Smooth muscle cell (in vitro differentiated cells): ENCODE measurements around the gene LRRFIP1. TPM values are rescaled to one million over a fixed set of nuclear protein-coding genes. Genes with fewer than 3 reads are reported as not detected.
"Not testable (repeated sequence)": the region's sequence is repeated elsewhere in the genome, so short reads cannot be mapped to it uniquely, and the experiment has no call there.

Source experiments
- DNase-seq: peaks from one replicate; lab custom pipeline; 2025; ENCODE audit not compliant: unreplicated experiment; lab: John Stamatoyannopoulos, UW
- H2AFZ ChIP-seq: fragments of 200-600 bp; sonication (generic); 2 replicates; pipeline ENCODE4 v1.6.0; 2016; ENCODE audit warnings: antibody characterized with exemption, low read depth, mild to moderate bottlenecking
- H3F3A ChIP-seq: fragments of 200-600 bp; sonication (generic); 2 replicates; pipeline ENCODE4 v1.6.0; 2017; ENCODE audit warnings: antibody characterized with exemption, low read depth
- H3K27ac ChIP-seq: fragments of 200-600 bp; sonication (generic); 2 replicates; pipeline ENCODE4 v1.5.1; 2016; ENCODE audit warnings: low read depth, mild to moderate bottlenecking
- H3K27me3 ChIP-seq: fragments of 200-600 bp; sonication (generic); 2 replicates; pipeline ENCODE4 v1.6.1; 2016; ENCODE audit warnings: low read depth, mild to moderate bottlenecking
- H3K36me3 ChIP-seq: fragments of 200-600 bp; sonication (generic); 2 replicates; pipeline ENCODE4 v1.5.1; 2016; ENCODE audit warnings: low read depth
- H3K4me1 ChIP-seq: fragments of 200-600 bp; sonication (generic); 2 replicates; pipeline ENCODE4 v1.5.1; 2016; ENCODE audit warnings: low read depth
- H3K4me2 ChIP-seq: fragments of 200-600 bp; sonication (generic); 2 replicates; pipeline ENCODE4 v1.6.0; 2016; ENCODE audit warnings: mild to moderate bottlenecking
- H3K4me3 ChIP-seq: fragments of 200-600 bp; sonication (generic); 2 replicates; pipeline ENCODE4 v1.5.1; 2016; ENCODE audit warnings: mild to moderate bottlenecking
- H3K79me2 ChIP-seq: fragments of 200-600 bp; sonication (generic); 2 replicates; pipeline ENCODE4 v1.6.0; 2016; ENCODE audit warnings: low read depth, mild to moderate bottlenecking
- H3K9ac ChIP-seq: fragments of 200-600 bp; sonication (generic); 2 replicates; pipeline ENCODE4 v1.6.0; 2016; ENCODE audit warnings: low read depth
- H3K9me3 ChIP-seq: fragments of 200-600 bp; sonication (generic); replicated peaks from 2 replicates; pipeline ENCODE4 v1.5.1; 2016; ENCODE audit warnings: low read depth
- H4K20me1 ChIP-seq: fragments of 200-600 bp; sonication (generic); 2 replicates; pipeline ENCODE4 v1.6.0; 2016; ENCODE audit warnings: low read depth
- WGBS: methylation state at CpG from one replicate; pipeline ENCODE4 v1.1.7; 2016; ENCODE audit warnings: low lambda C conversion rate; 5-methylcytosine and 5-hydroxymethylcytosine counted together
- polyA plus RNA-seq: library from polyadenylated mRNA; unstranded; fragments of >200 nt; fragmentation: Nextera tagmentation; extraction: Ambion mirVana; gene quantifications from 2 replicates; pipeline ENCODE4 v1.2.1, GENCODE V29; 2016
- total RNA-seq: library from RNA; depleted of rRNA; stranded (reverse); fragments of >200 nt; gene quantifications from 2 replicates; pipeline ENCODE4 v1.2.3, GENCODE V29; 2014
- TF ChIP-seq, protein P1 (sequence below): fragments of 200-600 bp; sonication (generic); IDR thresholded peaks from 2 replicates; pipeline ENCODE4 v1.5.1; 2017; ENCODE audit warnings: borderline replicate concordance, mild to moderate bottlenecking, antibody characterized with exemption; ENCODE audit not compliant: insufficient read depth, poor library complexity, severe bottlenecking

Gene LRRFIP1
- total and polyA plus RNA-seq, 2 experiments from 2014 or later: 36.2 to 65.1 TPM

DNA sequence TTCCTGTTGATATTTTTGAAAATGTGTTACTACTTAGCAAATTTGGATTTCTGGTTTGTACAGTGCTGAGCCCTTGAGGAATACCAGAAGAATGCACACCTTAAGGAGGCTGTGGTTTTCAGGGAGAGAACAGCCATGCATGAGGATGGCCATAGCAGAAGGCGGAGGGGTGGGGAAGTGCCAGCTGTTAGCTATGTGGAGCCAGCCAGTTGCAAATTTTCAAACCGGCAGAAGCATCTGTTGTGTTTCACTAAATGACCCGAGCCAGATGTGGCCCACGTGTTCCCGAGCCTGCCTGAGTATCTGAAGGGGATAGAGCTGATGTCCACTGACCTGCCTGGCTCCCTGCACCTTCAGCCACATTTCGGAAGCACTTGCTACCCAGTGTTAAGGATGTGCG is 154.8 kb downstream of the LRRFIP1 start:
- TF ChIP-seq, protein P1, sequence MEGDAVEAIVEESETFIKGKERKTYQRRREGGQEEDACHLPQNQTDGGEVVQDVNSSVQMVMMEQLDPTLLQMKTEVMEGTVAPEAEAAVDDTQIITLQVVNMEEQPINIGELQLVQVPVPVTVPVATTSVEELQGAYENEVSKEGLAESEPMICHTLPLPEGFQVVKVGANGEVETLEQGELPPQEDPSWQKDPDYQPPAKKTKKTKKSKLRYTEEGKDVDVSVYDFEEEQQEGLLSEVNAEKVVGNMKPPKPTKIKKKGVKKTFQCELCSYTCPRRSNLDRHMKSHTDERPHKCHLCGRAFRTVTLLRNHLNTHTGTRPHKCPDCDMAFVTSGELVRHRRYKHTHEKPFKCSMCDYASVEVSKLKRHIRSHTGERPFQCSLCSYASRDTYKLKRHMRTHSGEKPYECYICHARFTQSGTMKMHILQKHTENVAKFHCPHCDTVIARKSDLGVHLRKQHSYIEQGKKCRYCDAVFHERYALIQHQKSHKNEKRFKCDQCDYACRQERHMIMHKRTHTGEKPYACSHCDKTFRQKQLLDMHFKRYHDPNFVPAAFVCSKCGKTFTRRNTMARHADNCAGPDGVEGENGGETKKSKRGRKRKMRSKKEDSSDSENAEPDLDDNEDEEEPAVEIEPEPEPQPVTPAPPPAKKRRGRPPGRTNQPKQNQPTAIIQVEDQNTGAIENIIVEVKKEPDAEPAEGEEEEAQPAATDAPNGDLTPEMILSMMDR: no peak
- Histone ChIP-seq H3K9ac (no peak overlapping the region), H3K9me3 (peaks cover 2% of the 10 kb centered on the region), H3K36me3 (peaks cover 14% of the 10 kb centered on the region), H3K79me2 (no peaks in the 10 kb centered on the region), H3K4me3 (no peak overlapping the region), H4K20me1 (no peaks in the 10 kb centered on the region), H3K4me1 (no peaks in the 10 kb centered on the region), H3F3A (no peaks in the 10 kb centered on the region), H3K27ac (no peak overlapping the region), H2AFZ (no peak overlapping the region), H3K27me3 (no peaks in the 10 kb centered on the region), H3K4me2 (no peak overlapping the region)
- DNase-seq: no peak
- 91% methylated on average over 7 of the region's 7 CpGs for WGBS

DNA sequence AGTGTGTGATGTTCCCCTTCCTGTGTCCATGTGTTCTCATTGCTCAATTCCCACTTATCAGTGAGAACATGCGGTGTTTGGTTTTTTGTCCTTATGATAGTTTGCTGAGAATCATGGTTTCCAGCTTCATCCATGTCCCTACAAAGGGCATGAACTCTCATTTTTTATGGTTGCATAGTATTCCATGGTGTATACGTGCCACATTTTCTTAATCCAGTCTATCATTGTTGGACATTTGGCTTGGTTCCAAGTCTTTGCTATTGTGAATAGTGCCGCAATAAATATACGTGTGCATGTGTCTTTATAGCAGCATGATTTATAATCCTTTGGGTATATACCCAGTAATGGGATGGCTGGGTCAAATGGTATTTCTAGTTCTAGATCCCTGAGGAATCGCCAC is 156.3 kb downstream of the LRRFIP1 start:
- H2AFZ ChIP-seq, H4K20me1 ChIP-seq, DNase-seq, H3K9me3 ChIP-seq, H3K27me3 ChIP-seq, H3K4me3 ChIP-seq, H3K79me2 ChIP-seq, H3K4me2 ChIP-seq, H3F3A ChIP-seq, H3K4me1 ChIP-seq, H3K9ac ChIP-seq, H3K27ac ChIP-seq: not testable (repeated sequence)
- 47% methylated on average over 2 of the region's 5 CpGs for WGBS
- H3K36me3 ChIP-seq: peaks cover 18% of the 10 kb centered on the region

DNA sequence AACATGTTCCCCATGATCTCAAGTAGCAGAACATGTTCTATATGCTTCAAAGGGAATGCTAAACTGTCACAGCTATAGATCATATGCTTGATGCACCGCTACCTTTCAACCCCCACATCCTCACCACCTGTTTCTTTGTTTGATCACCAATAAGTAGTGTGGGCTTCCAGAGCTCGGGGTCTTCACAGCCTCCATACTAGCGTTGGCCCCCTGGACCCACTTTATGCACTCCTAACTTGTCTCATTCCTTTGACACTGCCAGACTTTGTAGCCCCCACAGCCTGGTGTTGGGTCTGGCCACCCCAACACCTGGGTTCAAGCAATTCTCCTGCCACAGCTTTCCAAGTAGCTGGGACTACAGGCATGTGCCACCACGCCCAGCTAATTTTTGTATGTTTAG is 159.5 kb downstream of the LRRFIP1 start:
- Histone ChIP-seq H3F3A (no peaks in the 10 kb centered on the region), H3K27me3 (no peaks in the 10 kb centered on the region), H3K9ac (no peak overlapping the region), H3K79me2 (no peaks in the 10 kb centered on the region), H2AFZ (no peak overlapping the region), H3K4me2 (no peak overlapping the region), H3K4me1 (no peaks in the 10 kb centered on the region), H3K9me3 (peaks cover 6% of the 10 kb centered on the region), H3K4me3 (no peak overlapping the region), H3K36me3 (peaks cover 9% of the 10 kb centered on the region), H4K20me1 (no peaks in the 10 kb centered on the region), H3K27ac (no peak overlapping the region)
- DNase-seq: no peak
- TF ChIP-seq, protein P1: no peak
- 73% methylated on average over 4 of the region's 4 CpGs for WGBS

DNA sequence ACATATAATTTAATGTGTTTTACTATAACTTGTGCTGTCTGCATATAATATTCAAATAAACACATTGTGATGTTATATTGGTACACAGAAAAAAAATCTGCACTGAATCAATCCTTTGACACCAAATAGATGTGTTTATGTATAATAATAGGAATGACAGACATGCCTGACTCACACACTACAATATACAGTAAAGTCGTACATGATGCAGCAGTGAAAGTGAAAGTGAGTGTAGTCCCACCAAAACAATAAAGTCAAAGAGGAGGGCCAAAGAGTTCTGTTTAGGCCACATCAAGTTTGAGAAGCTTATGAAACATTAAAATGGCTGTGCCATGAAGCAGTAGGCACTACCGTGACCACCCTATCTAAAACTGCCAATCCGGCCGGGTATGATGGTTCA is 163.0 kb downstream of the LRRFIP1 start:
- WGBS: 90% methylated on average over 4 of the region's 4 CpGs
- no peak for DNase-seq

More for the DNA sequence above, 163.0 kb downstream of the LRRFIP1 start:
- Histone ChIP-seq H2AFZ (no peak overlapping the region), H3K36me3 (peaks cover 6% of the 10 kb centered on the region), H3K4me2 (no peak overlapping the region), H3K4me3 (no peak overlapping the region), H3K27me3 (no peaks in the 10 kb centered on the region), H3K9ac (no peak overlapping the region), H3K79me2 (no peaks in the 10 kb centered on the region), H3F3A (no peaks in the 10 kb centered on the region), H3K27ac (no peak overlapping the region), H4K20me1 (no peaks in the 10 kb centered on the region), H3K9me3 (peaks cover 6% of the 10 kb centered on the region), H3K4me1 (no peaks in the 10 kb centered on the region)
- TF ChIP-seq, protein P1: no peak
